Kidney (tissue), 14 donors: Measurements from ENCODE around the gene ABL2. TPM values are rescaled to one million over a fixed set of nuclear protein-coding genes. Genes with fewer than 3 reads are reported as not detected.

Source experiments
- DNase-seq, 5 donors: peaks; one replicate each; pipeline ENCODE4 v3.0.0-alpha.2; 2013 to 2020
- FAIRE-seq: peaks from 2 replicates; lab custom pipeline; 2012; peaks lifted over from hg19 to GRCh38; lab: Jason Lieb, UNC
- H3K27ac ChIP-seq, 2 donors: one replicate each; pipeline ENCODE4 v1.7.0; 2013; ENCODE audit warnings: low read depth in 2 of 2, low read length in 2 of 2, inconsistent platforms in 1 of 2
- H3K27me3 ChIP-seq: one replicate; pipeline ENCODE4 v1.7.1; 2013; ENCODE audit warnings: low read length, inconsistent platforms; ENCODE audit not compliant: control insufficient read depth, insufficient read depth
- H3K36me3 ChIP-seq, 3 donors: one replicate each; pipeline versions ENCODE4 v1.7.0 to v1.7.1; 2013; ENCODE audit warnings: low read length in 3 of 3, control low read depth in 1 of 3, inconsistent platforms in 1 of 3; ENCODE audit not compliant: insufficient read depth in 3 of 3, control insufficient read depth in 2 of 3
- H3K4me1 ChIP-seq, 3 donors: one replicate each; pipeline versions ENCODE4 v1.7.0 to v1.7.1; 2013; ENCODE audit warnings: low read length in 3 of 3, inconsistent platforms in 1 of 3, low read depth in 1 of 3; ENCODE audit not compliant: control insufficient read depth in 2 of 3, insufficient read depth in 2 of 3
- H3K4me3 ChIP-seq, 3 donors: one replicate each; pipeline versions ENCODE4 v1.7.0 to v1.8.1; 2013; ENCODE audit warnings: low read length in 3 of 3, control low read depth in 1 of 3, inconsistent platforms in 1 of 3
- H3K9ac ChIP-seq, 3 donors: one replicate each; pipeline versions ENCODE4 v1.7.0 to v1.7.1; 2013; ENCODE audit warnings: low read length in 3 of 3, control low read depth in 1 of 3, inconsistent platforms in 1 of 3
- H3K9me3 ChIP-seq, 3 donors: one replicate each; pipeline versions ENCODE4 v1.7.0 to v1.7.1; 2013; ENCODE audit warnings: low read length in 3 of 3, control low read depth in 1 of 3, inconsistent platforms in 1 of 3; ENCODE audit not compliant: control insufficient read depth in 2 of 3, insufficient read depth in 1 of 3
- intact Hi-C: fragments of 100-400 bp; cut with DNase I; formaldehyde crosslinking; loops from one replicate; pipeline ENCODE4 v1.11.1; 2022
- polyA plus RNA-seq: library from polyadenylated mRNA; stranded (reverse); fragments of 350-450 nt; fragmentation: Illumina TruSeq; extraction: RNeasy Lipid Tissue Mini Kit (QIAGEN cat#74804); gene quantifications from one replicate; pipeline ENCODE4 v1.2.3, GENCODE V29; 2014; ENCODE audit warnings: low read depth, low replicate concordance; ENCODE audit not compliant: insufficient read depth
- total RNA-seq: library from RNA; stranded (reverse); fragmentation: NEBNext Ultra II Directional; extraction: Animal tissue kit (Norgen Biotek cat#: 25700); gene quantifications from one replicate; pipeline ENCODE4 v1.2.1, GENCODE V29; 2021
- TF ChIP-seq, protein P1 (sequence below): IDR thresholded peaks from 3 replicates; pipeline ENCODE4 v1.5.1; 2012; ENCODE audit warnings: mild to moderate bottlenecking, moderate library complexity, borderline replicate concordance; ENCODE audit not compliant: insufficient read depth; ENCODE audit errors: extremely low read depth
- donor health status: control.
- donor health status: control.
- donor health status: control.
- donor health status: control.
- donor health status: control.
- donor health status: DM: yes; HTN: yes; CAD: no.
- donor health status: Normal renal cell carcinoma (clear cell type).

ABL2 gene
- total and polyA plus RNA-seq, 2 donors from 2014 or later, result 1.6 to 29.6 TPM

- DNase-seq (no peak), FAIRE-seq (no peak)
- intact Hi-C loops, result no loop called here
- Histone ChIP-seq H3K27me3 (no peaks in the 10 kb centered on the region), H3K4me1 (peaks cover 0 to 13% (median 0%) of the 10 kb centered on the region in 3 donors), H3K9me3 (no peaks in the 10 kb centered on the region), H3K4me3 (no peak overlapping the region), H3K27ac (no peak overlapping the region), H3K36me3 (no peaks in the 10 kb centered on the region), H3K9ac (no peak overlapping the region)
- TF ChIP-seq, protein P1, sequence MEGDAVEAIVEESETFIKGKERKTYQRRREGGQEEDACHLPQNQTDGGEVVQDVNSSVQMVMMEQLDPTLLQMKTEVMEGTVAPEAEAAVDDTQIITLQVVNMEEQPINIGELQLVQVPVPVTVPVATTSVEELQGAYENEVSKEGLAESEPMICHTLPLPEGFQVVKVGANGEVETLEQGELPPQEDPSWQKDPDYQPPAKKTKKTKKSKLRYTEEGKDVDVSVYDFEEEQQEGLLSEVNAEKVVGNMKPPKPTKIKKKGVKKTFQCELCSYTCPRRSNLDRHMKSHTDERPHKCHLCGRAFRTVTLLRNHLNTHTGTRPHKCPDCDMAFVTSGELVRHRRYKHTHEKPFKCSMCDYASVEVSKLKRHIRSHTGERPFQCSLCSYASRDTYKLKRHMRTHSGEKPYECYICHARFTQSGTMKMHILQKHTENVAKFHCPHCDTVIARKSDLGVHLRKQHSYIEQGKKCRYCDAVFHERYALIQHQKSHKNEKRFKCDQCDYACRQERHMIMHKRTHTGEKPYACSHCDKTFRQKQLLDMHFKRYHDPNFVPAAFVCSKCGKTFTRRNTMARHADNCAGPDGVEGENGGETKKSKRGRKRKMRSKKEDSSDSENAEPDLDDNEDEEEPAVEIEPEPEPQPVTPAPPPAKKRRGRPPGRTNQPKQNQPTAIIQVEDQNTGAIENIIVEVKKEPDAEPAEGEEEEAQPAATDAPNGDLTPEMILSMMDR, result no peak
Observed at GRCh38 chr1:179156026-179156425, 73.5 kb downstream of the ABL2 start.

- Histone ChIP-seq H3K4me1 (peaks cover 0 to 13% (median 0%) of the 10 kb centered on the region in 3 donors), H3K27ac (no peak overlapping the region), H3K9ac (no peak overlapping the region), H3K36me3 (no peaks in the 10 kb centered on the region), H3K27me3 (no peaks in the 10 kb centered on the region), H3K9me3 (no peaks in the 10 kb centered on the region), H3K4me3 (no peak overlapping the region)
- FAIRE-seq (no peak), DNase-seq (no peak)
- TF ChIP-seq, protein P1, result no peak
- intact Hi-C loops, result no loop called here
Observed at GRCh38 chr1:179155615-179156014, 73.9 kb downstream of the ABL2 start.

DNA sequence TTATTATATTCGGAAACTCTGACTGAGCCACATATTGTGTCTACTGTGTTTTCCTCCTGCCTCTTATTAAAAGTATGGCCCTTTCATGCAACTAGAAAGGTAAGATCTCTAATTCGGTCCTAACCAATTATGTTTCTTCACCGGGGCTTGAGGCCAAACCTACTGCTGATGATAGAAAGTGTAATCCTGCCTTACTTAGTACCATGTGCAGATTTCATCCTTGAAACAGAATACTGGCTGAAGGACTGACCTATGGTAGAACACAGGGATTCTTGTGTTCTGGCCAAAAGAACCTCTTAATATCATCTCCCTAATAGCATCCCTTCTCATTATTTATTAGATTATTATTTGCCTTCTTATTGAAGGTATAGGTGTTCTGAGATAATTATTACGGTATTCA is 75.0 kb downstream of the ABL2 start:
- H3K4me1 ChIP-seq, result peaks cover 0 to 13% (median 0%) of the 10 kb centered on the region in 3 donors
- H3K27ac ChIP-seq, result no peak overlapping the region
- no peak overlapping the region for H3K4me3 ChIP-seq
- H3K27me3 ChIP-seq, result no peaks in the 10 kb centered on the region
- intact Hi-C loops, result no loop called here
- TF ChIP-seq, protein P1, result no peak
- H3K9me3 ChIP-seq, result no peaks in the 10 kb centered on the region
- DNase-seq (no peak), FAIRE-seq (no peak)
- H3K9ac ChIP-seq, result no peak overlapping the region
- no peaks in the 10 kb centered on the region for H3K36me3 ChIP-seq

- no peaks in the 10 kb centered on the region for H3K36me3 ChIP-seq
- H3K4me3 ChIP-seq, result no peak overlapping the region
- DNase-seq, result no peak
- TF ChIP-seq, protein P1, result no peak
- no peak overlapping the region for H3K27ac ChIP-seq
- no peak for FAIRE-seq
- no peaks in the 10 kb centered on the region for H3K9me3 ChIP-seq
- H3K27me3 ChIP-seq, result no peaks in the 10 kb centered on the region
- peaks cover 0 to 13% (median 0%) of the 10 kb centered on the region in 3 donors for H3K4me1 ChIP-seq
- no peak overlapping the region for H3K9ac ChIP-seq
- intact Hi-C loops, result no loop called here
Observed at GRCh38 chr1:179153217-179153616, 76.3 kb downstream of the ABL2 start.
